ENCODE data around the gene TRIOBP. TPM values are rescaled to one million over a fixed set of nuclear protein-coding genes. Genes with fewer than 3 reads are reported as not detected.
A peak's percentile ranks its signal among the peaks of the same experiment; 100 is the strongest.
"Not testable (repeated sequence)": the region's sequence is repeated elsewhere in the genome, so short reads cannot be mapped to it uniquely, and the experiment has no call there.

TRIOBP gene
- total RNA-seq, 2 donors from 2014 or later: 29.9 to 35.1 TPM

GRCh38 chr22:37714634-37715033, 17.8 kb downstream of the TRIOBP start:
- DNase-seq (ENCODE audit: low spot score) (no peak), ATAC-seq (no peak)
- H3K27ac Mint-ChIP-seq: no peak overlapping the region
- peaks cover 0 to 3% of the 10 kb centered on the region in 2 donors for H3K4me1 Mint-ChIP-seq (ENCODE audit: low read depth in 2 of 2)
- H3K36me3 Mint-ChIP-seq: no peaks in the 10 kb centered on the region
- H3K4me3 Mint-ChIP-seq: no peak overlapping the region
- H3K27me3 Mint-ChIP-seq: no peaks in the 10 kb centered on the region
- H3K9me3 Mint-ChIP-seq: no peaks in the 10 kb centered on the region

GRCh38 chr22:37715760-37716159, 18.9 kb downstream of the TRIOBP start:
- no peak for ATAC-seq
- Mint-ChIP-seq H3K36me3 (no peaks in the 10 kb centered on the region), H3K27me3 (no peaks in the 10 kb centered on the region), H3K4me3 (no peak overlapping the region), H3K9me3 (no peaks in the 10 kb centered on the region), H3K27ac (no peak overlapping the region), H3K4me1 (ENCODE audit: low read depth in 2 of 2) (no peaks in the 10 kb centered on the region)
- DNase-seq (ENCODE audit: low spot score): no peak

GRCh38 chr22:37716708-37717107, 19.9 kb downstream of the TRIOBP start:
- no peaks in the 10 kb centered on the region for H3K4me1 Mint-ChIP-seq (ENCODE audit: low read depth in 2 of 2)
- H3K9me3 Mint-ChIP-seq: no peaks in the 10 kb centered on the region
- ATAC-seq (no peak), DNase-seq (ENCODE audit: low spot score) (no peak)
- no peak overlapping the region for H3K27ac Mint-ChIP-seq
- no peaks in the 10 kb centered on the region for H3K27me3 Mint-ChIP-seq
- H3K36me3 Mint-ChIP-seq: no peaks in the 10 kb centered on the region
- no peak overlapping the region for H3K4me3 Mint-ChIP-seq

GRCh38 chr22:37717235-37717634, 20.4 kb downstream of the TRIOBP start:
- not testable (repeated sequence) for DNase-seq (ENCODE audit: low spot score); H3K4me3 Mint-ChIP-seq; H3K4me1 Mint-ChIP-seq (ENCODE audit: low read depth in 2 of 2); H3K27ac Mint-ChIP-seq; H3K27me3 Mint-ChIP-seq; ATAC-seq; H3K36me3 Mint-ChIP-seq; H3K9me3 Mint-ChIP-seq

GRCh38 chr22:37717746-37718305, 21.0 kb downstream of the TRIOBP start:
- not testable (repeated sequence) for H3K4me1 Mint-ChIP-seq (ENCODE audit: low read depth in 2 of 2); H3K27ac Mint-ChIP-seq; DNase-seq (ENCODE audit: low spot score); H3K36me3 Mint-ChIP-seq; ATAC-seq; H3K27me3 Mint-ChIP-seq; H3K9me3 Mint-ChIP-seq; H3K4me3 Mint-ChIP-seq

GRCh38 chr22:37725551-37726240, 28.8 kb downstream of the TRIOBP start:
- H3K9me3 Mint-ChIP-seq: no peaks in the 10 kb centered on the region
- H3K27me3 Mint-ChIP-seq: no peaks in the 10 kb centered on the region
- H3K27ac Mint-ChIP-seq: no peak overlapping the region
- peaks cover 0 to 3% of the 10 kb centered on the region in 2 donors for H3K4me1 Mint-ChIP-seq (ENCODE audit: low read depth in 2 of 2)
- peak in 1 of 2 donors; percentile 6 for ATAC-seq
- H3K4me3 Mint-ChIP-seq: no peak overlapping the region
- no peaks in the 10 kb centered on the region for H3K36me3 Mint-ChIP-seq
- DNase-seq (ENCODE audit: low spot score): no peak

GRCh38 chr22:37726241-37726887, 29.5 kb downstream of the TRIOBP start:
- DNase-seq (ENCODE audit: low spot score) (no peak), ATAC-seq (peak in 1 of 2 donors; percentile 46)
- no peak overlapping the region for H3K27ac Mint-ChIP-seq

GRCh38 chr22:37728620-37729019, 31.8 kb downstream of the TRIOBP start:
- H3K4me1 Mint-ChIP-seq (ENCODE audit: low read depth in 2 of 2): peaks cover 0 to 3% of the 10 kb centered on the region in 2 donors
- H3K36me3 Mint-ChIP-seq: no peaks in the 10 kb centered on the region
- DNase-seq (ENCODE audit: low spot score): no peak
- no peaks in the 10 kb centered on the region for H3K27me3 Mint-ChIP-seq
- no peak overlapping the region for H3K27ac Mint-ChIP-seq
- H3K9me3 Mint-ChIP-seq: no peaks in the 10 kb centered on the region
- H3K4me3 Mint-ChIP-seq: no peak overlapping the region
- no peak for ATAC-seq

More at GRCh38 chr22:37726241-37726887, 29.5 kb downstream of the TRIOBP start:
- Mint-ChIP-seq H3K27me3 (no peaks in the 10 kb centered on the region), H3K4me1 (ENCODE audit: low read depth in 2 of 2) (peaks cover 0 to 3% of the 10 kb centered on the region in 2 donors), H3K36me3 (no peaks in the 10 kb centered on the region), H3K4me3 (no peak overlapping the region), H3K9me3 (no peaks in the 10 kb centered on the region)

GRCh38 chr22:37731804-37732471, 35.1 kb downstream of the TRIOBP start:
- H3K4me1 Mint-ChIP-seq (ENCODE audit: low read depth in 2 of 2): no peaks in the 10 kb centered on the region
- H3K27ac Mint-ChIP-seq: no peak overlapping the region
- H3K27me3 Mint-ChIP-seq: no peaks in the 10 kb centered on the region
- H3K4me3 Mint-ChIP-seq: no peak overlapping the region
- ATAC-seq (no peak), DNase-seq (ENCODE audit: low spot score) (no peak)
- H3K36me3 Mint-ChIP-seq: no peaks in the 10 kb centered on the region
- no peaks in the 10 kb centered on the region for H3K9me3 Mint-ChIP-seq

GRCh38 chr22:37732699-37733607, 36.1 kb downstream of the TRIOBP start:
- no peak for DNase-seq (ENCODE audit: low spot score)
- Mint-ChIP-seq H3K9me3 (no peaks in the 10 kb centered on the region), H3K4me1 (ENCODE audit: low read depth in 2 of 2) (no peaks in the 10 kb centered on the region), H3K4me3 (no peak overlapping the region), H3K27ac (no peak overlapping the region), H3K36me3 (no peaks in the 10 kb centered on the region), H3K27me3 (no peaks in the 10 kb centered on the region)
- ATAC-seq: no peak

- Mint-ChIP-seq H3K4me1 (ENCODE audit: low read depth in 2 of 2) (no peaks in the 10 kb centered on the region), H3K9me3 (no peaks in the 10 kb centered on the region), H3K27ac (no peak overlapping the region), H3K36me3 (no peaks in the 10 kb centered on the region), H3K4me3 (no peak overlapping the region), H3K27me3 (no peaks in the 10 kb centered on the region)
- no peak for ATAC-seq
- no peak for DNase-seq (ENCODE audit: low spot score)
Measured at GRCh38 chr22:37733625-37734401, 37.0 kb downstream of the TRIOBP start.

GRCh38 chr22:37734402-37734700, 37.5 kb downstream of the TRIOBP start:
- Mint-ChIP-seq H3K4me3 (no peak overlapping the region), H3K27ac (no peak overlapping the region), H3K36me3 (no peaks in the 10 kb centered on the region), H3K9me3 (no peaks in the 10 kb centered on the region), H3K4me1 (ENCODE audit: low read depth in 2 of 2) (no peaks in the 10 kb centered on the region), H3K27me3 (no peaks in the 10 kb centered on the region)
- no peak for DNase-seq (ENCODE audit: low spot score)
- no peak for ATAC-seq

GRCh38 chr22:37734964-37735451, 38.2 kb downstream of the TRIOBP start:
- Mint-ChIP-seq H3K27me3 (no peaks in the 10 kb centered on the region), H3K4me3 (no peak overlapping the region), H3K9me3 (no peaks in the 10 kb centered on the region), H3K27ac (no peak overlapping the region), H3K36me3 (no peaks in the 10 kb centered on the region), H3K4me1 (ENCODE audit: low read depth in 2 of 2) (no peaks in the 10 kb centered on the region)
- DNase-seq (ENCODE audit: low spot score) (no peak), ATAC-seq (no peak)
